ENCODE data around the gene COLEC12. TPM values are rescaled to one million over a fixed set of nuclear protein-coding genes. Genes with fewer than 3 reads are reported as not detected.

COLEC12 gene
- total and polyA plus RNA-seq, 2 experiments from 2014 or later = 19.4 to 25.9 TPM

GRCh38 chr18:382423-382984, 118.0 kb downstream of the COLEC12 start:
- H3K79me2 ChIP-seq (ENCODE audit: insufficient read depth) = no peaks in the 10 kb centered on the region
- H3K9me3 ChIP-seq (ENCODE audit: low read depth) = no peaks in the 10 kb centered on the region
- no peaks in the 10 kb centered on the region for H3K9me2 ChIP-seq (ENCODE audit: insufficient read depth)
- H3K9ac ChIP-seq = no peak overlapping the region
- no peak overlapping the region for H3K27ac ChIP-seq
- H3K4me1 ChIP-seq (ENCODE audit: insufficient read depth) = 0 out of 2 replicates have a peak, but pooled peaks cover 5% of the 10 kb centered on the region
- H3K27me3 ChIP-seq (replicated peaks; ENCODE audit: insufficient read depth) = no peaks in the 10 kb centered on the region
- WGBS, 2 experiments (ENCODE audit: low coverage in 1 of 2, low lambda C conversion rate in 2 of 2, missing lambda C conversion rate in 2 of 2) = 73 to 80% methylated on average over 3 of the region's 3 CpGs
- no peaks in the 10 kb centered on the region for H4K20me1 ChIP-seq (ENCODE audit: insufficient read depth)
- H3K4me3 ChIP-seq = no peak overlapping the region
- in situ Hi-C loops (cut with MboI) = no loop called here
- H3K4me2 ChIP-seq (ENCODE audit: unreplicated experiment) = no peak overlapping the region
- TF ChIP-seq EZH2 (IDR thresholded peaks at IDR 0.05; ENCODE audit: insufficient read depth, poor library complexity, severe bottlenecking) = no peak
- TF ChIP-seq EZH2phosphoT487 (IDR thresholded peaks at IDR 0.05; ENCODE audit: insufficient read depth, low read depth) = no peak
- no peaks in the 10 kb centered on the region for H3K36me3 ChIP-seq (ENCODE audit: low read depth)
- H3F3A ChIP-seq (ENCODE audit: insufficient read depth) = no peaks in the 10 kb centered on the region
- no peak for DNase-seq
- H2AFZ ChIP-seq = no peak overlapping the region

- Histone ChIP-seq H4K20me1 (ENCODE audit: insufficient read depth) (no peaks in the 10 kb centered on the region), H3K9ac (no peak overlapping the region), H3K4me2 (ENCODE audit: unreplicated experiment) (no peak overlapping the region), H3K79me2 (ENCODE audit: insufficient read depth) (no peaks in the 10 kb centered on the region), H3F3A (ENCODE audit: insufficient read depth) (no peaks in the 10 kb centered on the region), H3K27ac (no peak overlapping the region), H3K4me3 (no peak overlapping the region), H3K9me3 (ENCODE audit: low read depth) (no peaks in the 10 kb centered on the region), H3K36me3 (ENCODE audit: low read depth) (no peaks in the 10 kb centered on the region), H3K4me1 (ENCODE audit: insufficient read depth) (0 out of 2 replicates have a peak, but pooled peaks cover 5% of the 10 kb centered on the region), H3K27me3 (replicated peaks; ENCODE audit: insufficient read depth) (no peaks in the 10 kb centered on the region), H3K9me2 (ENCODE audit: insufficient read depth) (no peaks in the 10 kb centered on the region), H2AFZ (no peak overlapping the region)
- no peak for DNase-seq
- in situ Hi-C loops (cut with MboI) = no loop called here
- 97 to 98% methylated on average over 10 of the region's 10 CpGs for WGBS, 2 experiments (ENCODE audit: low coverage in 1 of 2, low lambda C conversion rate in 2 of 2, missing lambda C conversion rate in 2 of 2)
- TF ChIP-seq EZH2 (IDR thresholded peaks at IDR 0.05; ENCODE audit: insufficient read depth, poor library complexity, severe bottlenecking) (no peak), EZH2phosphoT487 (IDR thresholded peaks at IDR 0.05; ENCODE audit: insufficient read depth, low read depth) (no peak)
Observed at GRCh38 chr18:379681-380330, 120.7 kb downstream of the COLEC12 start.

GRCh38 chr18:378079-378478, 122.4 kb downstream of the COLEC12 start:
- no peaks in the 10 kb centered on the region for H4K20me1 ChIP-seq (ENCODE audit: insufficient read depth)
- 0 out of 2 replicates have a peak, but pooled peaks cover 4% of the 10 kb centered on the region for H3K4me1 ChIP-seq (ENCODE audit: insufficient read depth)
- no peaks in the 10 kb centered on the region for H3K36me3 ChIP-seq (ENCODE audit: low read depth)
- no peak for DNase-seq
- no peak overlapping the region for H3K4me2 ChIP-seq (ENCODE audit: unreplicated experiment)
- no peak overlapping the region for H2AFZ ChIP-seq
- H3K9me3 ChIP-seq (ENCODE audit: low read depth) = no peaks in the 10 kb centered on the region
- 93 to 94% methylated on average over 8 of the region's 8 CpGs for WGBS, 2 experiments (ENCODE audit: low coverage in 1 of 2, low lambda C conversion rate in 2 of 2, missing lambda C conversion rate in 2 of 2)
- no peak for TF ChIP-seq EZH2phosphoT487 (IDR thresholded peaks at IDR 0.05; ENCODE audit: insufficient read depth, low read depth)
- TF ChIP-seq EZH2 (IDR thresholded peaks at IDR 0.05; ENCODE audit: insufficient read depth, poor library complexity, severe bottlenecking) = no peak
- H3F3A ChIP-seq (ENCODE audit: insufficient read depth) = no peaks in the 10 kb centered on the region
- in situ Hi-C loops (cut with MboI) = no loop called here
- H3K79me2 ChIP-seq (ENCODE audit: insufficient read depth) = no peaks in the 10 kb centered on the region
- no peaks in the 10 kb centered on the region for H3K27me3 ChIP-seq (replicated peaks; ENCODE audit: insufficient read depth)
- no peak overlapping the region for H3K27ac ChIP-seq
- no peak overlapping the region for H3K4me3 ChIP-seq
- no peaks in the 10 kb centered on the region for H3K9me2 ChIP-seq (ENCODE audit: insufficient read depth)
- H3K9ac ChIP-seq = no peak overlapping the region

- TF ChIP-seq EZH2 (IDR thresholded peaks at IDR 0.05; ENCODE audit: insufficient read depth, poor library complexity, severe bottlenecking) (no peak), EZH2phosphoT487 (IDR thresholded peaks at IDR 0.05; ENCODE audit: insufficient read depth, low read depth) (no peak)
- Histone ChIP-seq H3K27ac (no peak overlapping the region), H3K27me3 (replicated peaks; ENCODE audit: insufficient read depth) (no peaks in the 10 kb centered on the region), H3K4me1 (ENCODE audit: insufficient read depth) (no peaks in the 10 kb centered on the region), H4K20me1 (ENCODE audit: insufficient read depth) (no peaks in the 10 kb centered on the region), H3K4me2 (ENCODE audit: unreplicated experiment) (no peak overlapping the region), H3K9ac (no peak overlapping the region), H3K79me2 (ENCODE audit: insufficient read depth) (no peaks in the 10 kb centered on the region), H3K9me2 (ENCODE audit: insufficient read depth) (no peaks in the 10 kb centered on the region), H3K4me3 (no peak overlapping the region), H3K36me3 (ENCODE audit: low read depth) (no peaks in the 10 kb centered on the region), H3K9me3 (ENCODE audit: low read depth) (no peaks in the 10 kb centered on the region), H2AFZ (no peak overlapping the region), H3F3A (ENCODE audit: insufficient read depth) (no peaks in the 10 kb centered on the region)
- DNase-seq = no peak
- WGBS, 2 experiments (ENCODE audit: low coverage in 1 of 2, low lambda C conversion rate in 2 of 2, missing lambda C conversion rate in 2 of 2) = 83% methylated on average over 10 of the region's 10 CpGs
- in situ Hi-C loops (cut with MboI) = no loop called here
Observed at GRCh38 chr18:377088-377487, 123.4 kb downstream of the COLEC12 start.

Measured in GM23248 (cell line).